Measurements from ENCODE around the gene PABPC1L. TPM values are rescaled to one million over a fixed set of nuclear protein-coding genes. Genes with fewer than 3 reads are reported as not detected.
A peak's percentile ranks its signal among the peaks of the same experiment; 100 is the strongest.

Gene PABPC1L
- total and polyA plus RNA-seq, 2 of the 13 experiments (the other 11 are each of a cell fraction or from before 2014, with no cell fraction given), result 30.8 to 252 TPM

- TF ChIP-seq PRDM10 (CRISPR knock-in tag; IDR thresholded peaks at IDR 0.05; ENCODE audit: low read depth), result no peak
- no peak for TF ChIP-seq E2F5 (CRISPR knock-in tag; conservative IDR thresholded peaks at IDR 0.05)
- TF ChIP-seq ZNF484 (CRISPR knock-in tag; IDR thresholded peaks at IDR 0.05; ENCODE audit: borderline replicate concordance, low read depth), result no peak
- no peak for TF ChIP-seq ZNF292 (CRISPR knock-in tag; IDR thresholded peaks at IDR 0.05; ENCODE audit: borderline replicate concordance, low read depth)
- TF ChIP-seq ZNF766 (CRISPR knock-in tag; IDR thresholded peaks at IDR 0.05; ENCODE audit: borderline replicate concordance), result no peak
- no peak for TF ChIP-seq ZNF703 (CRISPR knock-in tag; IDR thresholded peaks at IDR 0.05; ENCODE audit: borderline replicate concordance)
- no peak for TF ChIP-seq ZNF576 (CRISPR knock-in tag; IDR thresholded peaks at IDR 0.05)
- TF ChIP-seq TAF15 (IDR thresholded peaks at IDR 0.05; ENCODE audit: low read depth, low read length, poor library complexity, severe bottlenecking), result no peak
- TF ChIP-seq KAT8 (CRISPR knock-in tag; IDR thresholded peaks at IDR 0.05), result peak; percentile 62; the same call in 1 of the 2 replicates
- TF ChIP-seq ZNF460 (CRISPR knock-in tag; IDR thresholded peaks at IDR 0.05; ENCODE audit: borderline replicate concordance), result no peak
- TF ChIP-seq ZNF781 (CRISPR knock-in tag; IDR thresholded peaks at IDR 0.05; ENCODE audit: borderline replicate concordance, not compliant biosample characterization), result no peak
- TF ChIP-seq MAZ (IDR thresholded peaks at IDR 0.05; ENCODE audit: borderline replicate concordance, low read depth, low read length), result no peak
- no peak for TF ChIP-seq MAZ (CRISPR knock-in tag; IDR thresholded peaks at IDR 0.05; ENCODE audit: low read depth)
- TF ChIP-seq MIER2 (CRISPR knock-in tag; IDR thresholded peaks at IDR 0.05), result 0 out of 2 replicates have a peak, but pooled peaks have one; percentile 41
- no peak for TF ChIP-seq TOE1 (CRISPR knock-in tag; IDR thresholded peaks at IDR 0.05)
- no peak for TF ChIP-seq RNF219 (CRISPR knock-in tag; IDR thresholded peaks at IDR 0.05)
- TF ChIP-seq TGIF2 (CRISPR knock-in tag; IDR thresholded peaks at IDR 0.05), result no peak
- TF ChIP-seq SUZ12 (IDR thresholded peaks at IDR 0.05; ENCODE audit: low read depth, low read length), result no peak
- TF ChIP-seq ISL2 (CRISPR knock-in tag; IDR thresholded peaks at IDR 0.05), result no peak
- peak; percentile 76 for TF ChIP-seq RCOR2 (CRISPR knock-in tag; IDR thresholded peaks at IDR 0.05)
- TF ChIP-seq FOXO4 (CRISPR knock-in tag; conservative IDR thresholded peaks at IDR 0.05), result no peak
- TF ChIP-seq SP5 (CRISPR knock-in tag; IDR thresholded peaks at IDR 0.05; ENCODE audit: borderline replicate concordance, low read depth), result 0 out of 2 replicates have a peak, but pooled peaks have one; percentile 42
- TF ChIP-seq CC2D1A (CRISPR knock-in tag; IDR thresholded peaks at IDR 0.05), result no peak
Observed at GRCh38 chr20:44896583-44896982, 13.3 kb upstream of the PABPC1L start (continued).

Measured in HepG2 (cell line).